GM21381 (cell line): ENCODE results near the gene NEO1.

Experiments used
- ATAC-seq: cut with Tn5 transposase; IDR thresholded peaks from one replicate; pipeline ENCODE4 v1.9.1; 2021; ENCODE audit warnings: mild to moderate bottlenecking, moderate library complexity; ENCODE audit not compliant: unreplicated experiment

Gene NEO1

DNA sequence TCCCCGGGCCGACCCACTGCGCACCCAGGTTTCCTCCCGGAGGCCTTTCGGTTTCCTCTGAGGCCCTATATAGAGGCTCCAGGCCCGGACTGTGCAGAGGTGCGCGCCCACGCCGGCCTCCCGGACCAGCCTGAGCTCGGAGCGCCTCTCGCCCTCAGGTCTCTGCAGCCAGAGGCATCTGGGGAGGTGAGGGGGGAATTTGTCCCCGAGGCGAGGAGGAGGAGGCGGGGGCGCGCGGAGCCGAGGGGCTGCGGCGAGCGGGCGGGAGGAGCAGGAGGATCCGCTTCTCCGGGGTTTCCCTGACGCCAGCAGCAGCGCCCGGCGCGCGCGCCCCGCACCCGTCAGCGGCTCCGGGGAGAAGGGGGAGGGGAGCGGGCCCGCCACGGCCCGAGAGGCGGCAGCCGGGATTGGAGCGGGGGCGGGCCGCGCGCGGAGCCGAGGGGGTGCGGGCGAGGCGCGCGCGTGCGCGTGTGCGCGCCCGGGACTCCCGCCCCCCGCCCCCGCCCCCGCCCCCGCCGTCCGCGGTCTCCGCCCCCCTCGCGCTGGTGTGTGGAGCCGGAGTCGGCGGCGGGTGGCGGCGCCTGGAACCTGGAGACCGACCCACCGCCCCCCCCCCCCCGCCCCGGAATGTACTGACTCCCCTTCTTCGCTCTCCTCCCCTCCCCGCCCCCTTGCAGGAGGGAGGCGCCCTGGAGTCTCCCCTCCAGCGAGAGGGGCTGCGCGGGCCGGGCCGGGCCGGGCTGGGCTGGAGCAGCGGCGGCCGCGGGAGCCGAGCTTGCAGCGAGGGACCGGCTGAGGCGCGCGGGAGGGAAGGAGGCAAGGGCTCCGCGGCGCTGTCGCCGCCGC lies at the start of gene NEO1:
Gene NEO1 (plus strand): TSS at position 657 of the 846 bp plus-strand sequence. CDS start 213 bp downstream, outside the sequence.
- peak; percentile 58 for ATAC-seq

DNA sequence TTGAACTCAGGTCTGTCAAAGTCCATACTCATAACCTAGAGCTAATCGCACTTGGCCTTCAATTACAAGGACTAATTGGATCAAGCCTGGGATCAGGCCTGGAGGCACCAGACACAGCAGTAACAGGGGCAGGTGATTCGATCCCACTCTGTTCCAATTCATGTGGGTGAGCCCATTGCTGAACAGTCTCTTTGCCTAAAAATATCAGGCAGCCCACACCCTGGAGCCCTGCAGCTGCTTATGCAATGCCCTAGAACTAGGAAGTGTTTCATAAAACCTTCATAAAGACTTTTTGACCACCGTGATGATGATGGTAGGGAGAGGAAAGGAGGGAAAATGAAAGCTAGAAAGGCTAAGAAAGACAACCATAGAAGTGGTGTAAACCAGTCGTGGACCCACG lies 47.8 kb upstream of the NEO1 start:
- ATAC-seq, result no peak

- ATAC-seq, result no peak
These were observed 47.2 kb upstream of the NEO1 start for GRCh38 chr15:73005032-73005431.

DNA sequence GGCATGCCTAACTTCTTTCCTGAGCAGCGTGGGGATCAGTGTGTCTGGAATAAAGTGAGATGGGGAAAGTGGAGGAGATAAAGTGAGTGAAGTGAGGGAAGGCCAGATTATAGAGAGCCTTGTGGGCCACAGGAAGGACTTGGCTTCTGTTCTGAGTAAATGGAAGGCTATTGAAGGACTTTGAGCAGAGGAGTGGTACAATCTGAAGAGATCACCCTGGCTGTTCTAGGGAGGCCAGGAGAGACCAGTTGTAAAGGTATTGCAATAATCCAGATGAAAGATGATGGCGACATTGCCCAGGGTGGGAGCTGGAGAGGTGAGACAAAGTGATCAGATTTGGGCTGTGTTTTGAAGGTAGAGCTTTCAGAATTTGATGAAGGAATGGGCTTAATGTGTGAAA lies 46.8 kb upstream of the NEO1 start:
- no peak for ATAC-seq

GRCh38 chr15:73006523-73006922 lies 45.7 kb upstream of the NEO1 start:
- ATAC-seq, result no peak

DNA sequence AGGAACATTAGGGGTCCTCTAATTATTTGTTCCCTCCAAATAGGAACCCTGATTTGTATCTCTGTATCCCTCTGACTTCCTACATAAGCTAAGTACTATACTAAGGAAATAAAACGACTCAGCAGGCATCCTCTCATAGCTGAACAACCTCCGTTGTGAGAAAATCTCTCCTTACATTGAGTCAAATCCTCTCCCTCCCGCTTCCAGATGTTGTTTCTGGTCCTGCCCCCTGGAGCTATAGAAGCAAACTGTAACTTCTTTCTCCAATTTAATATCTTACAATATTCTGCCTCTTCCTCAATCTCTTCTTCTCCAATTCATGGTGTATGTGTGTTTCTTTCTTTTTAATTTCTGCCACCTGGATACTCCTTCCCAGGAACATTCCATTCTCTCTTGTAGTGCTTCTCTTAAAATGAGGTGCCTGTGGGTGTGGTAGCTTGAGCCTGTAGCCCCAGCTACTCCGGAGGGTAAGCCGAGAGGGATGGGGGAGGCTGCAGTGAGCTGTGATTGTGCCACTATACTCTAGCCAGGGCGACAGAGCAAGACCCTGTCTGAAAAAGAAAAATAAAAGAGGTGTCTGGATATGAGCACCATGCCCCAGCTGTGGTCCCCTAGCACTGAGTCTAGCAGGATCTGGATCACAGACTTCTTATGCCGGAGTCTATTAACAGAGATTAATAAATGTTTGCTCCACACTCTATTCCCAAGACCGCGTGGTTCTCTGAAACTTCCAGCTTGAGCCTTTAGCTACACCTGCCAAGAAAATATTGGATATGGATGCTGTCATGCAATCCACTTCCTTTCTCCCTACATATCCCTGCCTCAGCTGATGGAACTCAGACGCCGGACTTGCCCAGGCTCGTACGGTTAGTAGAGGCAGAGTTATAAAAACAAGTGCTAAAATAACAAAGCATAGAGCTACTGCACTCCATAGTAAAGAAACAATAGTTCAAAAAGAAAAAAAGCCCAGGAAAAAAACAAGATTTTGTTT lies 42.9 kb upstream of the NEO1 start:
- no peak for ATAC-seq

DNA sequence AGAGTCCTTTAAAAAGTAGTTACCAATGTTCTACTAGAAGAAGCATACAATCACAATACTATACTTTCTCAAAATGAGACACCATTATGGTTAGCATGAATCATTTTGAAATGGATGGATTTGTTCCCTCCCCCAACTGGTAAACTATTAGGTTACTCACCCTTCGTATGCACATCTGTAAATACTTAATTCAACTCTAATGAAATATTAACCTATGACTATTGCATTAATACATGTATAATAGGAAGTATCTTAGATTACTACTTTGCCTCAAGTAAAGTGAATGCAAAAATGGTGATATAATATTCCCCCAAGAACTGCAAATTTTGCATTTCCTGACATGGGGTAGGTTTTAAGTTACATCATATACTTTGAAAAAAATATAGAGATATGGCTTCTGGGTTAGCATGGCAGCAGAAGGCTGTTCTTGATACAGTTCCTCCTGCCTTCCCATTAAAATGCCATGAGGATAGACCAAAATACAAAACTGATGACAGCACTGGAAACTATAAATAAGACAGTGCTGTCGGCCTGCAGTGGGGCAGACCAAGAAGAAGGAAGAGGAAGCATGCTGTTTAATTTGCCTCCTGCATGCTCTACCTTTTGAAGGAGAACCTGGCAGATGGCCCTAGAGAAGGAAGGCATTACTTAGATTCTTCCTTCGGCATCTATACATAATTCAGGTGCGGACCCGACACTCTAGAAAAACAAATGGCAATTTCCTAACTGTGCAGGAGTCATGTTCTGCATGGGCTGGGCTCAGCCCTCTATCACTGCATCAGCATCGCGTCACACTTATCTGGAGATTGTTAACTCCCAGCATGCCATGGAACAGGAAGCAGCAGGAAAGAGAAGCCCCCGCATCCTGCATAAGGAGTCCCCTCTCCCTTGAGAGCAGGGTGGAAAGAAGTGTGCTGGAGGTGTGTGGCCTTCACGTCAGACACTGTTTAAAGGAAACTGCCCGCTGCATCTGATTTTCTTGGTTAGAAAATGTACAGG lies 41.8 kb upstream of the NEO1 start:
- no peak for ATAC-seq

GRCh38 chr15:73014904-73015303 lies 37.4 kb upstream of the NEO1 start:
- no peak for ATAC-seq

- no peak for ATAC-seq
These were observed 36.8 kb upstream of the NEO1 start for GRCh38 chr15:73015493-73015892.

DNA sequence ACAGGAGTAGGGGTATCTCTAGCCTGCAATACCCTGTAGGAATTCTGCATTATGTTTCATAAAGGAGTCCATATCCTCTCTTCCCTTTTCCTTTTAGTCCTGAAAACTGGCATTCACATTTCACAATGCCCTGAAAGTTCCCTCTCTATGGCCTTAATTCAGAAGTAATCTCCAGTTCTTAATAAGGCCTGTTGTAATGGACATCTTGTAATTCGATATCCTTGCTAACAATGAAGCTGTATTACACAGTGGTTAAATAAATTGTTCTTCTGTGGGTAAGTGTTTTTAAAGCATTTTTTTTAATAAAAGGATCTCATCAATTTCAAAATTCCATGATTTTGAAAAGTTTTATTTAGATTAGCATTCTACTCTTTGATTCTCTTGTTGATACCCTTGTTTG lies 34.3 kb upstream of the NEO1 start:
- no peak for ATAC-seq

- no peak for ATAC-seq
These were observed 33.1 kb upstream of the NEO1 start for GRCh38 chr15:73019154-73019553.

DNA sequence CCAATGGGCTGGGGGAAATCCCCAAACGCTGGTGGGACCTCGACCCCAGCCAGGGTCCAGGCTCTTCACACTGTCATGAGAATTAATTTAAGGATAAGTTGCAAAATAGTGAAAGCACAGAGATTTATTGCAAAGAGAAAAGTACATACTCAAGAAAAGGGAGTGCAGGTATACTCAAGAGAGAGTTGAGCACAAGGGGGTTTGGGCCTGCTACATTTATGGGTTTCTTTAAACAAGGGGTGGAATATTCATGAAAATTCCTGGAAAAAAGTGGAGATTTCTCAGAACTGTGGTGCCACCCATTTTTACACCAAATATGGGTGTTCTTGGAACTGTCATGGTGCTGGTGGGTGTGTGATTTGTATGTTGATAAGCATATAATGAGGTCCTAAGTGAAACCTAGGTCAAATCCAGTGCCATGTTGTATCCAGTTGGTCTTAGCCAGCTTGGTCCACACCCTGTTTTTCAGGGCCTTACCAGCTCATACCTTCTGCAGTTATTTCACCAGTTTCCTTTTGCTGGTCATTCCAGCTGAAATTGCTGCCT lies 32.6 kb upstream of the NEO1 start:
- ATAC-seq, result no peak

DNA sequence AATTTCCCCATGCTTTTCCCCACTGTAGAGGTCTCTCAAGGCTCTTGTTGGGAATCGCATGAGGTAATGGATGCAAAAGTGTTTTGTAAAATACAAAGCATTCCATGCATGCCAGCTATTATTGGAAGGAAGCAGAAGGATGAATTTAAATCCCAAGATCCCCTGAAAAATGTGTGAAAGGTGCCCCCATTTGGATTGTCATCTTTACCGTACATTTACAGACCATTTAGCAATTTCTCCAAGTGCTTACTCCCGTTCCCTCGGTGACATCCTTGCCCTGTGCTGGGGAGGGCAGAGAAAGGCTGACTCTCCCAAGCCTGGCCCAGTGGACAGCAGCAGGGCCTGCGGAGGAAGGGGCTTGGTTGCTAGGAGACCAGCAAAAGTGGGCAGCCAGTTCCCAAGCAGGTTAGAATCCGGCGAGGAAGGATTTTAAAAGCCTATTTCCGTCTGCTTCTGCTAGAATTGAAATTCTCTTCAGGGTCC lies 31.1 kb upstream of the NEO1 start:
- no peak for ATAC-seq

- ATAC-seq, result no peak
These were observed 30.1 kb upstream of the NEO1 start for GRCh38 chr15:73022161-73022560.

GRCh38 chr15:73023071-73023470 lies 29.2 kb upstream of the NEO1 start:
- ATAC-seq, result no peak

DNA sequence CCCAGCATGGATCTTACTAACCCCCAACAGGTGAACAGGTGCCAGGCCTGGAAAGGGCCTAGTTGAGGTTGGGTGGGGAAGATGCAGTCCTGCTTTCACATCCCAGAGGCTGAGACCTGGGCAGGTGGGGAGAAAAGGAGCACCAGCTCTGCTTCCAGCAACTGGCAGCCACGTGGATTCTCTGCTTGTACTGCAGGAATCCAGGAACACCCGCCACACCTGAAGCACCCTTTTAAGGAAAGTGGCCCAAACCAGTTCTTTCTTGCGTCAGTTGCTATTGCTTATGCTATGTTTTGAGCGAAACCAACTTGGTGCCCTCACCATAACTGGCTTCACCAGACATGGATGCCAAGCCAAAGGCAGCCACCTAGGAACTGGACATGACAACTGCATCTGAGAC lies 28.1 kb upstream of the NEO1 start:
- ATAC-seq, result no peak

- no peak for ATAC-seq
These were observed 25.7 kb upstream of the NEO1 start for GRCh38 chr15:73026511-73027054.

GRCh38 chr15:73028031-73028430 lies 24.2 kb upstream of the NEO1 start:
- no peak for ATAC-seq

GRCh38 chr15:73028831-73029451 lies 23.3 kb upstream of the NEO1 start:
- ATAC-seq, result no peak
